Measurements from ENCODE around the gene PRKG1.

GRCh38 chr10:51877636-51878035 lies 803.3 kb downstream of the PRKG1 start:
- TF ChIP-seq, protein P1, sequence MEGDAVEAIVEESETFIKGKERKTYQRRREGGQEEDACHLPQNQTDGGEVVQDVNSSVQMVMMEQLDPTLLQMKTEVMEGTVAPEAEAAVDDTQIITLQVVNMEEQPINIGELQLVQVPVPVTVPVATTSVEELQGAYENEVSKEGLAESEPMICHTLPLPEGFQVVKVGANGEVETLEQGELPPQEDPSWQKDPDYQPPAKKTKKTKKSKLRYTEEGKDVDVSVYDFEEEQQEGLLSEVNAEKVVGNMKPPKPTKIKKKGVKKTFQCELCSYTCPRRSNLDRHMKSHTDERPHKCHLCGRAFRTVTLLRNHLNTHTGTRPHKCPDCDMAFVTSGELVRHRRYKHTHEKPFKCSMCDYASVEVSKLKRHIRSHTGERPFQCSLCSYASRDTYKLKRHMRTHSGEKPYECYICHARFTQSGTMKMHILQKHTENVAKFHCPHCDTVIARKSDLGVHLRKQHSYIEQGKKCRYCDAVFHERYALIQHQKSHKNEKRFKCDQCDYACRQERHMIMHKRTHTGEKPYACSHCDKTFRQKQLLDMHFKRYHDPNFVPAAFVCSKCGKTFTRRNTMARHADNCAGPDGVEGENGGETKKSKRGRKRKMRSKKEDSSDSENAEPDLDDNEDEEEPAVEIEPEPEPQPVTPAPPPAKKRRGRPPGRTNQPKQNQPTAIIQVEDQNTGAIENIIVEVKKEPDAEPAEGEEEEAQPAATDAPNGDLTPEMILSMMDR (IDR thresholded peaks at IDR 0.05), result no peak
- TF ChIP-seq EZH2phosphoT487 (IDR thresholded peaks at IDR 0.05) (no peak), EZH2 (IDR thresholded peaks at IDR 0.05) (no peak)
